Astrocyte (in vitro differentiated cells and primary cell): ENCODE results near the gene QSER1.

Experiments
- EZH2 ChIP-seq: IDR thresholded peaks from 2 replicates; pipeline ENCODE4 v1.6.1; 2012; ENCODE audit warnings: mild to moderate bottlenecking, low read length, inconsistent platforms; ENCODE audit not compliant: insufficient read depth
- TF ChIP-seq, protein P1 (sequence below): IDR thresholded peaks from 2 replicates; pipeline ENCODE4 v1.5.1; 2011; ENCODE audit warnings: low read depth, mild to moderate bottlenecking, inconsistent platforms, low read length, moderate library complexity; ENCODE audit not compliant: insufficient read depth

DNA sequence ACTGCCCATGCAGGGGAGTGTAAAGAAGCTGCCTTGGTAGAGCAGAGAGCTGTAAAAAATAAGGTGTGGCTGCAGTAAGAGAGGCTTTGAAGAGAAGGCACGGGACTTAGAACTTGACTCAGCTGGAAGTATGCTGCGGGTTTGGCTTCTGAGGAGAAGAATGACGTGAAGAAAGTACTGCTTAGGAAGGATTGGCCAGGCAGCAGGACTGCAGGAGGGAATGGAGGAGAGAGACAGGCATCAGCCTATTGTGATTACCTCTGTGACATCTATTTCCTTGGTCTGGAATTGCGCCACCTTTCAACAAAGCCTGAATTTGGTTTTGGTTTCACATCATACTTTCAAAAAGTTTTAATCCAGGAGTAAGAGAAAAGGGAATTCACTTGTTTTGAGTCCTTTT lies 40.4 kb upstream of the QSER1 start:
- TF ChIP-seq, protein P1, sequence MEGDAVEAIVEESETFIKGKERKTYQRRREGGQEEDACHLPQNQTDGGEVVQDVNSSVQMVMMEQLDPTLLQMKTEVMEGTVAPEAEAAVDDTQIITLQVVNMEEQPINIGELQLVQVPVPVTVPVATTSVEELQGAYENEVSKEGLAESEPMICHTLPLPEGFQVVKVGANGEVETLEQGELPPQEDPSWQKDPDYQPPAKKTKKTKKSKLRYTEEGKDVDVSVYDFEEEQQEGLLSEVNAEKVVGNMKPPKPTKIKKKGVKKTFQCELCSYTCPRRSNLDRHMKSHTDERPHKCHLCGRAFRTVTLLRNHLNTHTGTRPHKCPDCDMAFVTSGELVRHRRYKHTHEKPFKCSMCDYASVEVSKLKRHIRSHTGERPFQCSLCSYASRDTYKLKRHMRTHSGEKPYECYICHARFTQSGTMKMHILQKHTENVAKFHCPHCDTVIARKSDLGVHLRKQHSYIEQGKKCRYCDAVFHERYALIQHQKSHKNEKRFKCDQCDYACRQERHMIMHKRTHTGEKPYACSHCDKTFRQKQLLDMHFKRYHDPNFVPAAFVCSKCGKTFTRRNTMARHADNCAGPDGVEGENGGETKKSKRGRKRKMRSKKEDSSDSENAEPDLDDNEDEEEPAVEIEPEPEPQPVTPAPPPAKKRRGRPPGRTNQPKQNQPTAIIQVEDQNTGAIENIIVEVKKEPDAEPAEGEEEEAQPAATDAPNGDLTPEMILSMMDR = no peak
- no peak for TF ChIP-seq EZH2
